Endothelial cell of umbilical vein (primary cell): ENCODE data around the gene MIB1.

Source experiments
- EZH2 ChIP-seq: IDR thresholded peaks from 2 replicates; pipeline ENCODE4 v1.6.1; 2012; ENCODE audit warnings: borderline replicate concordance, low read depth, mild to moderate bottlenecking, moderate library complexity, low read length, inconsistent platforms; ENCODE audit not compliant: severe bottlenecking
- POLR2A ChIP-seq: IDR thresholded peaks from 2 replicates; pipeline ENCODE4 v1.6.1; 2012; ENCODE audit warnings: low read depth, mild to moderate bottlenecking, control low read depth, low read length

DNA sequence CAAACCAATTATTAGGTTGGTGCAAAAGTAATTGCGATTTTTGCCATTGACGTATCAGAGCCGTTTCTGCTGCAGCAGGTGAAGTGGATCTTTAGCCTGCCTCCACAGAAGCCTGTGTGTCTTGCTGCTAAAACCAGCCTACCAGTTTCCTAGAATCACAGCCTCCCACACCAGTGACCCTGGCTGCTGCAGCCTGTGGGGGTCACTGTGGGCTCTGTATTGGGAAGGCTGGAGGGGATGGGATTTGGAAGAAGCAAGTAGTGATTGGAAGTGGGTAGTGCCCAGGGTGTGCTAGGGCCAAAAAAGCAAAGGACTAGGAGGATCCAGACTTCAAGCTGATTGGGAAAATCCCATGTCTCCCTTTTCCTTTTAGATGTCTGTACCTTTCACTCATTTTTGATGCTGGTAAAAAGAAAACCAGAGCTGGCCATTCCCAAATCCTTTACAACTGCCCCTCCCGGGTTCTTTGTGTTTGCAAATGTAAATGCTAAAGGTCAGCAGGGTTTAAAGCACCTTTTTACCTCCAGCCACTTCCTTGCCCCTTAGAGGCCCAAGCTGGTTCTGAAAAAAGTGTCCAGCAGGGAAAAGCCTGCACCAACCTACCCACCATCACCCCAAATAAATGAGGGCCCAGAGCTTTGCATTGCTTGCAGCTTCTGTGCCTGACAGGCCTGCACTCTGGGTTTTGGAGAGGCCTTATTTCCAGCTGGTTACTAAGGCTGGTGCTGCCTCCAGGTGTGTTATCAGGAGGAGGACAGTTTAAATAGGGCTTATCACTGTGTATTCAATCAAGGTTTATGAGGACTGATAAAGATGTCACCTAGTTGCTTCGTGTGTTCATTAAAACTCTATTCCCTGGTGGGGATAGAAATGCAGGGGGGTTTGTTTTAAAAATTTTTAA is 172.0 kb downstream of the MIB1 start:
- TF ChIP-seq POLR2A (no peak), EZH2 (no peak)
